DMS 273 (cell line): ENCODE data around the gene PGAP6.
"Not testable (repeated sequence)": the region's sequence is repeated elsewhere in the genome, so short reads cannot be mapped to it uniquely, and the experiment has no call there.

Source experiments
- DNase-seq: peaks from one replicate; lab custom pipeline; 2025; ENCODE audit not compliant: unreplicated experiment; lab: John Stamatoyannopoulos, UW

PGAP6 gene

GRCh38 chr16:352547-353403, 29.0 kb downstream of the PGAP6 start, which contains the start of gene AXIN1:
TSS of gene AXIN1 (minus strand) at chr16:352723. CDS start at chr16:347025, 5,698 bp downstream.
- DNase-seq = peak; percentile 100

DNA sequence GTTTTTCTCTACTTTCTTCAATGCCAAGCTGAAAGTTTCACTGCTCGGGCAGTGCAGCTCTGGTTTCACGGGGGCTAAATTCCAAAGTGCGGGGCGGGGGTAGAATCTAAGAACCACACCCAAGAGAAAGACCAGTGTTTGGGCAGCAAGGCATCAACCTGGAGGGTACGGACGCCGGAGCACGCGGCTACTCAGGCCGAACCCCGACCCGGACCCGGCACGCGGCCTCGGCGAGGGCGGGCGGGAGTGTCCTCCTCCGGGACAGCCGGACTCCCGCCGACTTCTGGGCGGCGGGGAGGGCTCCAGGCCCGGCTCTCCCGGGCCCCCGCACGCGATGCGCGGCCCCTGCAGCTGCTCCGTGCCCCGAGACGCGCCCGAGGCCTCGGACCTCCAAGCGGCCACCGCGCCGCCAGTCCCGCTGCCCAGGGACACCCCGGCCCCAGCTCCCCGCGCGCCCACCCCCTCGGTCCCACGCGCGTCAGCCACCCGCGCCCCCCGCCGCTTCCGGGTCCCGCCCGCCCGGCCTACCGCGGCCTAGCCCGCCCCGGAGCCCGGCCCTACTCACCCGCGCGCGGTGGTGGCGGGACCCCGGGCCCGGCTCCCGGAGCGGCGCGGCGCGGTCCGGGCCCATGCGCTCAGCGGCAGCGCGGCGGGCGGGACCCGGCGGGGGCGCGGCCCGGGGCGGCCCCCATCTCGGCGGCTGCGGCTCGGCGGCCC, 29.8 kb downstream of the PGAP6 start:
- peak; percentile 70 for DNase-seq

DNA sequence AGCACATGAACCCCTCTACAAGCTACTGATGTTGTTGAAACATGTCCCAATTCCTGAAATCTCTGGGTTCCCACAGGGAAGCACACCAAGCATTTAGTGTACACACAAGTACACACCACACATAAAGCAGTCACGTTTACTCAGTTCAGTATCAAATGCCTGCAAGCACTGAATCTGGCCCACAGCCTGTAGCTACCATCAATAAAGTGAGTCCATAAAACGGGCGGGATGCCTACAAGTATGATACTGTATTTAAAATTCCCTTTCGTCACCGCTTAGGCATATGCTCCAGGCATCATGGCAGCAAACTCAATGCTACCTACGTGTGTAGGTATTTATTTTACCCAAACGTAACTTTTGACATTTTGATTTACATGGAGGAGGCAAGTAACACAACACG, 31.6 kb downstream of the PGAP6 start:
- DNase-seq = no peak

GRCh38 chr16:349211-349610, 32.6 kb downstream of the PGAP6 start:
- no peak for DNase-seq

- DNase-seq = not testable (repeated sequence)
Observed at GRCh38 chr16:348495-348894, 33.3 kb downstream of the PGAP6 start.

DNA sequence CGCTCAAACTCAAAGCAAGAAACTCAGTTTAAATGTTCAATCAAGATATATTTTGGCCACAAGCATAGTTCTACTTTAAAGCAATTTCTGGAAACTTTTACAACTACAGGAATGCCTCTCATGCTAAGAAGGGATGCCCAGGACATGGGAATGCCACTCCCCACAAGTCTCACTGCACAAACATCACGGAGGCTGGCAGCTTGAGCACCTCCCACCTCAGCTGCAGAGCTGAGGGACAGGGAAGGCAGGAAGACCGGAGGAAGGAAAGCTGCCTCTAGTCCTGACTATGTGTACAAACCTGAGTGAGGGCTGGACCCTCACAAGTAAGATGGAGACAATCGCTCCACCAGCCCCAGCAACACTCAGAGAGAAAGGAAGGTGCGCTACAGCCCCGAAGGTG, 34.6 kb downstream of the PGAP6 start:
- no peak for DNase-seq

GRCh38 chr16:346587-346986, 35.2 kb downstream of the PGAP6 start:
- DNase-seq = no peak

- DNase-seq = no peak
Observed at GRCh38 chr16:345772-346171, 36.0 kb downstream of the PGAP6 start.

DNA sequence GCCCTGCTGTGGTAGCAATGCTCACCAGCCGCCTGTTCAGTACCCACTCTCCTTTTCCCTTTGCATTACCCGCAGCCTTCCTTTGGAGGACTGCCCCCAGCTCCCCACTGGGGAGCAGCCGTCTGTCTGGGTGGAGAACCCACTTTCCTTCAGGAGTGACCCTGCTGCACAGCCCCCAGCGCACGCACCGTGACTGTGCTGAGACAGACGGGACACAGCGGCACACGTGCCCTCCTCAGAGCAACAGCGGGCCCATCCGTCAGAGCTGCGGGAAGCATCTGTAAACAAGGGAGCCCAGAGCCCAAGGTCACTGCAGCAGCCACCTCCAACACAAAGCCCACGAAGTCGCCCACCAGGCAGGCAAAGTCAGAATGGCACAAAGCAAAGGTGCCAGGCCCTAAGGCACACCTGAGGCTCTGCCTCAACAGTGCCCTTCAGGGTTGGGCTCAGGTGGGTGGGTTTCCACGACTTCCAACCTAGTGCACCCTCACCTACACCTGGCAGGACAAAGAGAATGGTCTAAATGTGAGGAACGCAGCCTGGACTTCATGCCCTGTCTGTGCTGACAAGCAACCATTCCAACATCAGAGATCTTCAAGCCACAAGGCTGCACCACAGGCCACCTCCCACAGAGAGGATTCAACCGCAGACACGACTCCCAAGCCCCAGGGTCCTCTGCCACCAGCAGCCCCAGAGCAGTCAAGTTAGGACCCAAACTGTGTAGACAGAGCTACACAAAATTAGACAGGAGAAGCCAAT, 39.1 kb downstream of the PGAP6 start:
- no peak for DNase-seq

GRCh38 chr16:341974-342336, 39.8 kb downstream of the PGAP6 start:
- DNase-seq = not testable (repeated sequence)

DNA sequence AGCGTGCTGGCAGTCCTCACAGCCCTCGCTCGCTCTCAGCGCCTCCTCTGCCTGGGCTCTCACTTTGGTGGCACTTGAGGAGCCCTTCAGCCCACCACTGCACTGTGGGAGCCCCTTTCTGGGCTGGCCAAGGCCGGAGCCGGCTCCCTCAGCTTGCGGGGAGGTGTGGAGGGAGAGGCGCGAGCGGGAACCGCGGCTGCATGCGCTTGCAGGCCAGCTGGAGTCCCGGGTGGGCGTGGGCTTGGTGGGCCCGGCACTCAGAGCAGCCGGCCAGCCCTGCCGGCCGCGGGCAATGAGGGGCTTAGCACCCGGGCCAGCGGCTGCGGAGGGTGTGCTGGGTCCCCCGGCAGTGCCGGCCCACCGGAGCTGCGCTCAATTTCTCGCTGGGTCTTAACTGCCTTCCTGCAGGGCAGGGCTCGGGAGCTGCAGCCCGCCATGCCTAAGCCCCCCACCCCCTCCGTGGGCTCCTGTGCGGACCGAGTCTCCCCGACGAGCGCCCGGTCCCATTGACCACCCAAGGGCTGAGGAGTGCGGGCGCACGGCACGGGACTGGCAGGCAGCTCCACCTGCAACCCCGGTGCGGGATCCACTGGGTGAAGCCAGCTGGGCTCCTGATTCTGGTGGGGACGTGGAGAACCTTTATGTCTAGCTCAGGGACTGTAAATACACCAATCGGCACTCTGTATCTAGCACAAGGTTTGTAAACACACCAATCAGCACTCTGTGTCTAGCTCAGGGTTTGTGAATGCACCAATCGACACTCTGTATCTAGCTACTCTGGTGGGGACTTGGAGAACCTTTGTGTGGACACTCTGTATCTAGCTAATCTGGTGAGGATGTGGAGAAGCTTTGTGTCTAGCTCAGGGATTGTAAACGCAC, 40.4 kb downstream of the PGAP6 start:
- DNase-seq = not testable (repeated sequence)

- no peak for DNase-seq
Observed at GRCh38 chr16:340370-341091, 41.2 kb downstream of the PGAP6 start.

DNA sequence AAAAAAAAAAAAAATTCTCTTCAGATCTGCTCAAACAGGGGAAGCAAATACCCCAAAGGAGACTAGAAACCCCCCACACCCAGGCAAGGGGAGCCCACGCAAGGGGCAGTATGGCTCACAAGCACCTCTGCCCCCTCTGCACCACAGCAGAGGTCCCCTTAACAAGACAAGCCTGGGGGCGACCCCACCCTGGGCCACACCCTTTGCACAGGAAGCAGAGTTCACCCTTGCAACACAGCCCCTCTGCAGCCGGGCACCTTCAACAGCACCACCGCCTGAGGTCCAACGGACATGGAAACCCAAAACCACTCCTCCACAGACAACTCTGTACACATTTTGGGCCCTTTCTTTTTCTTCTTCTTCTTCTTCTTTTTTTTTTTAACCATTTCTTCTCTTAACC, 42.1 kb downstream of the PGAP6 start:
- no peak for DNase-seq

GRCh38 chr16:337975-338575, 43.7 kb downstream of the PGAP6 start:
- no peak for DNase-seq

DNA sequence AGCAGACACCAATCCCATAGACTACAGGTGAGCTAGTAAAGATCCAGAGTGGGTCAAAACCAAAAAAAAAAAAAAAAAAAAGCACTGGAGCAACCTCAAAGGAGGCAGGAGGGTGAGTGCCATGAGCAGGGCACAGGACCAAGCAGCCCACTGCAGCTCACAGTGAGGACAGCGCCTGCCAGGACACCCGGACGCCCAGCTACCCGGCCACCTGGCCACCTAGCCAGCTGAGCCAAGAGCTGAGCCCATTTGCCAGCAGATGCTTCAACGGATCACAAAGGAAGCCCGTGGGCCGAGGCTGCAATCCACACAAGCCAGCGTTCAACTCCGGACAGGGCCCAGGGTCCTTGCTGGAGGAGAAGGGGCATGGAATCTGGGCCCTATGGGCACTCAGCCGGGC, 44.3 kb downstream of the PGAP6 start:
- peak; percentile 50 for DNase-seq

- DNase-seq = no peak
Observed at GRCh38 chr16:336269-336668, 45.5 kb downstream of the PGAP6 start.

DNA sequence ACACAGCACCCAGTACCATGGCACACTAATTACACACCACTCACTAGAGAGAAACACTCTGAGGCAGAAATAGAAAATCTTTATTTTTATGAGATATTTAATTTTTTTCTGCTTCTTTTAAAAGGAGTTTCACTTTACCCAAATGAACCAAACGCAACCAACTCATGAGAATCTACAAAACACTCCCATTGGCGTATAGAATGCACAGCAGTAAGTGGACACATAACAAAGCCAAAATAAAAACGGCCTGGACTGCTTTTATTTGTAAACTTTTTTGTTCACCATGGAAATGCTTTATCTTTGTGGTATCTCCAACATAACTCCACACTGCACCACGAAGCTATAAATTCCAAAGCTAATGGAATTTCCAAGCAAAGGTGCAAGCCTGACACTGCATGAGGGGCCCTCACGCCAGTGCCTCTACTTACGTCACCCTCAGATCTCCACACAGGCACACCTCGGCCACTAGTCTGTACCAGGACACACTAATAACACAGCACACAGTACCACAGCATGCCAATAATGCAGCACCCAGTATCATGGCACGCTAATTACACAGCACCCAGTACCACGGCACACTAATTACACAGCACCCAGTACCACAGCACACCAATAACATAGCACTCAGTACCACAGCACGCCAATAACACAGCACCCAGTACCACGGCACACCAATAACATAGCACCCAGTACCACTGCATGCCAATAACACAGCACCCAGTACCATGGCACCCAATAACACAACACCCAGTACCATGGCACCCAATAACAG, 46.7 kb downstream of the PGAP6 start:
- not testable (repeated sequence) for DNase-seq

DNA sequence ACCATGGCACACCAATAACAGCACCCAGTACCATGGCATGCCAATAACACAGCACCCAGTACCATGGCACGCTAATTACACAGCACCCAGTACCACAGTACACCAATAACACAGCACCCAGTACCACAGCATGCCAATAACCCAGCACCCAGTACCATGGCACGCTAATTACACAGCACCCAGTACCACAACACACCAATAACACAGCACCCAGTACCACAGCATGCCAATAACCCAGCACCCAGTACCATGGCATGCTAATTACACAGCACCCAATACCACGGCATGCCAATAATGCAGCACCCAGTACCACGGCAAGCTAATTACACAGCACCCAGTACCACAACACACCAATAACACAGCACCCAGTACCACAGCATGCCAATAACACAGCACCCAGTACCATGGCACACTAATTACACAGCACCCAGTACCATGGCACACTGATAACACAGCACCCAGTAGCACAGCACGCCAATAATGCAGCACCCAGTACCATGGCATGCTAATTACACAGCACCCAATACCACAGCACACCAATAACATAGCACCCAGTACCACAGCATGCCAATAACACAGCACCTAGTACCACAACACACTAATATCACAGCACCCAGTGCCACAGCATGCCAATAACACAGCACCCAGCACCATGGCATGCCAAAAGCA, 47.5 kb downstream of the PGAP6 start:
- not testable (repeated sequence) for DNase-seq
